Lower leg skin (tissue), 3 donors: ENCODE results near the gene LILRA5.

Experiments used
- POLR2A ChIP-seq, 2 donors: fragments of 450-650 bp; IDR thresholded peaks; one replicate each; pipeline ENCODE4 v1.6.1; 2016 to 2017; ENCODE audit warnings: antibody characterized with exemption in 2 of 2, mild to moderate bottlenecking in 1 of 2, moderate library complexity in 1 of 2
- TF ChIP-seq, protein P1 (sequence below), 3 donors: fragments of 450-650 bp; IDR thresholded peaks; one replicate each; pipeline ENCODE4 v1.5.1; 2016; ENCODE audit warnings: antibody characterized with exemption in 3 of 3, mild to moderate bottlenecking in 3 of 3, moderate library complexity in 2 of 3

GRCh38 chr19:54271106-54271505 is 41.9 kb downstream of the LILRA5 start:
- TF ChIP-seq, protein P1, sequence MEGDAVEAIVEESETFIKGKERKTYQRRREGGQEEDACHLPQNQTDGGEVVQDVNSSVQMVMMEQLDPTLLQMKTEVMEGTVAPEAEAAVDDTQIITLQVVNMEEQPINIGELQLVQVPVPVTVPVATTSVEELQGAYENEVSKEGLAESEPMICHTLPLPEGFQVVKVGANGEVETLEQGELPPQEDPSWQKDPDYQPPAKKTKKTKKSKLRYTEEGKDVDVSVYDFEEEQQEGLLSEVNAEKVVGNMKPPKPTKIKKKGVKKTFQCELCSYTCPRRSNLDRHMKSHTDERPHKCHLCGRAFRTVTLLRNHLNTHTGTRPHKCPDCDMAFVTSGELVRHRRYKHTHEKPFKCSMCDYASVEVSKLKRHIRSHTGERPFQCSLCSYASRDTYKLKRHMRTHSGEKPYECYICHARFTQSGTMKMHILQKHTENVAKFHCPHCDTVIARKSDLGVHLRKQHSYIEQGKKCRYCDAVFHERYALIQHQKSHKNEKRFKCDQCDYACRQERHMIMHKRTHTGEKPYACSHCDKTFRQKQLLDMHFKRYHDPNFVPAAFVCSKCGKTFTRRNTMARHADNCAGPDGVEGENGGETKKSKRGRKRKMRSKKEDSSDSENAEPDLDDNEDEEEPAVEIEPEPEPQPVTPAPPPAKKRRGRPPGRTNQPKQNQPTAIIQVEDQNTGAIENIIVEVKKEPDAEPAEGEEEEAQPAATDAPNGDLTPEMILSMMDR (IDR thresholded peaks at IDR 0.05) = no peak
- TF ChIP-seq POLR2A (IDR thresholded peaks at IDR 0.05) = no peak
